Loucy (cell line): ENCODE measurements around the gene DENND5B.

Experiments used
- H2AFZ ChIP-seq: fragments of 200-600 bp; sonication (generic); 2 replicates; pipeline ENCODE4 v1.6.0; 2016; ENCODE audit warnings: antibody characterized with exemption, mild to moderate bottlenecking, low read length, moderate library complexity
- H3F3A ChIP-seq: fragments of 200-600 bp; 2 replicates; pipeline ENCODE4 v1.6.0; 2016; ENCODE audit warnings: antibody characterized with exemption, low read depth, mild to moderate bottlenecking
- H3K27me3 ChIP-seq: fragments of 200-600 bp; sonication (generic); 2 replicates; pipeline ENCODE4 v1.6.1; 2014; ENCODE audit warnings: low read length, mild to moderate bottlenecking; ENCODE audit not compliant: insufficient read depth, poor library complexity, severe bottlenecking
- H3K36me3 ChIP-seq: fragments of 200-600 bp; sonication (generic); 2 replicates; pipeline ENCODE4 v1.6.1; 2016; ENCODE audit warnings: low read length; ENCODE audit not compliant: insufficient read depth
- H3K4me1 ChIP-seq: fragments of 200-600 bp; sonication (generic); 2 replicates; pipeline ENCODE4 v1.5.1; 2014; ENCODE audit warnings: low read length, mild to moderate bottlenecking; ENCODE audit not compliant: insufficient read depth, poor library complexity, severe bottlenecking
- H3K4me2 ChIP-seq: fragments of 200-600 bp; sonication (generic); 2 replicates; pipeline ENCODE4 v1.6.0; 2014; ENCODE audit warnings: antibody characterized with exemption, low read length, low read depth, mild to moderate bottlenecking; ENCODE audit not compliant: poor library complexity, severe bottlenecking
- H3K4me3 ChIP-seq: fragments of 200-600 bp; sonication (generic); 2 replicates; pipeline ENCODE4 v1.5.1; 2014; ENCODE audit warnings: low read length, mild to moderate bottlenecking, mixed read lengths; ENCODE audit not compliant: poor library complexity, severe bottlenecking
- H3K79me2 ChIP-seq: fragments of 200-600 bp; sonication (generic); 2 replicates; pipeline ENCODE4 v1.6.1; 2014; ENCODE audit warnings: low read length; ENCODE audit not compliant: insufficient read depth
- H3K9ac ChIP-seq: fragments of 200-600 bp; sonication (generic); 2 replicates; pipeline ENCODE4 v1.6.0; 2014; ENCODE audit warnings: mild to moderate bottlenecking, low read depth, low read length, moderate library complexity; ENCODE audit not compliant: poor library complexity, severe bottlenecking
- H3K9me2 ChIP-seq: fragments of 200-600 bp; sonication (generic); replicated peaks from 2 replicates; pipeline ENCODE4 v1.6.1; 2016; ENCODE audit warnings: low read depth, low read length, mixed read lengths
- H3K9me3 ChIP-seq: fragments of 200-600 bp; sonication (generic); 2 replicates; pipeline ENCODE4 v1.6.1; 2014; ENCODE audit warnings: mild to moderate bottlenecking, antibody characterized with exemption, low read length, low read depth; ENCODE audit not compliant: insufficient read depth
- H4K20me1 ChIP-seq: fragments of 200-600 bp; sonication (generic); 2 replicates; pipeline ENCODE4 v1.6.0; 2014; ENCODE audit warnings: antibody characterized with exemption, low read length, mild to moderate bottlenecking; ENCODE audit not compliant: insufficient read depth, poor library complexity, severe bottlenecking
- EZH2phosphoT487 ChIP-seq: fragments of 200-600 bp; IDR thresholded peaks from 2 replicates; pipeline ENCODE4 v1.6.1; 2018; ENCODE audit warnings: antibody characterized with exemption, mild to moderate bottlenecking, moderate library complexity, borderline replicate concordance
- TF ChIP-seq, protein P1 (sequence below): fragments of 200-600 bp; sonication (generic); conservative IDR thresholded peaks from 2 replicates; pipeline ENCODE4 v1.5.1; 2014; ENCODE audit warnings: mild to moderate bottlenecking, antibody characterized with exemption, low read length

DENND5B gene

DNA sequence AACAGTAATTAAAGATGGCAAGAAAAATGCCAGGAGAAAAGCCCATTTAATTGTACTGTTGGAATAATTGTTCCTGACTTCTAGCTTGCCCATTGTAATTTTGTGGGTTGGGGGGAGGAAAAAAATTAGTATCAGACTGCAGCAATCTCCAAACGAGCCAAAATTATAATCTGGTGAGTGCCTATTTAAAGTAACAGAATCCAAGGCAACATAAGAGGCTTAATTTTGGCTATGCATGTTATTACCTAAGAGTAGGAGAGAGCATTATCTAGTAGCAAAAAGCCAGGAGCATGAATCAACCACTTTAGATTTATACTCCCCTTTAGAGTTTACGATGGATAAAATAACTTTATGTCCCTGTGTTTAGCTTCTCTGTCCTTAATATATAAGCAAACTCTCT, 14.6 kb upstream of the DENND5B start:
- Histone ChIP-seq H3K27me3 (no peaks in the 10 kb centered on the region), H3K79me2 (no peaks in the 10 kb centered on the region), H3K4me2 (no peak overlapping the region), H3K9ac (no peak overlapping the region), H3K4me3 (no peak overlapping the region), H3K9me3 (0 out of 2 replicates have a peak, but pooled peaks cover 2% of the 10 kb centered on the region), H3K9me2 (no peaks in the 10 kb centered on the region), H2AFZ (no peak overlapping the region), H4K20me1 (no peaks in the 10 kb centered on the region), H3K4me1 (no peaks in the 10 kb centered on the region), H3F3A (no peaks in the 10 kb centered on the region), H3K36me3 (no peaks in the 10 kb centered on the region)
- TF ChIP-seq, protein P1, sequence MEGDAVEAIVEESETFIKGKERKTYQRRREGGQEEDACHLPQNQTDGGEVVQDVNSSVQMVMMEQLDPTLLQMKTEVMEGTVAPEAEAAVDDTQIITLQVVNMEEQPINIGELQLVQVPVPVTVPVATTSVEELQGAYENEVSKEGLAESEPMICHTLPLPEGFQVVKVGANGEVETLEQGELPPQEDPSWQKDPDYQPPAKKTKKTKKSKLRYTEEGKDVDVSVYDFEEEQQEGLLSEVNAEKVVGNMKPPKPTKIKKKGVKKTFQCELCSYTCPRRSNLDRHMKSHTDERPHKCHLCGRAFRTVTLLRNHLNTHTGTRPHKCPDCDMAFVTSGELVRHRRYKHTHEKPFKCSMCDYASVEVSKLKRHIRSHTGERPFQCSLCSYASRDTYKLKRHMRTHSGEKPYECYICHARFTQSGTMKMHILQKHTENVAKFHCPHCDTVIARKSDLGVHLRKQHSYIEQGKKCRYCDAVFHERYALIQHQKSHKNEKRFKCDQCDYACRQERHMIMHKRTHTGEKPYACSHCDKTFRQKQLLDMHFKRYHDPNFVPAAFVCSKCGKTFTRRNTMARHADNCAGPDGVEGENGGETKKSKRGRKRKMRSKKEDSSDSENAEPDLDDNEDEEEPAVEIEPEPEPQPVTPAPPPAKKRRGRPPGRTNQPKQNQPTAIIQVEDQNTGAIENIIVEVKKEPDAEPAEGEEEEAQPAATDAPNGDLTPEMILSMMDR: no peak

DNA sequence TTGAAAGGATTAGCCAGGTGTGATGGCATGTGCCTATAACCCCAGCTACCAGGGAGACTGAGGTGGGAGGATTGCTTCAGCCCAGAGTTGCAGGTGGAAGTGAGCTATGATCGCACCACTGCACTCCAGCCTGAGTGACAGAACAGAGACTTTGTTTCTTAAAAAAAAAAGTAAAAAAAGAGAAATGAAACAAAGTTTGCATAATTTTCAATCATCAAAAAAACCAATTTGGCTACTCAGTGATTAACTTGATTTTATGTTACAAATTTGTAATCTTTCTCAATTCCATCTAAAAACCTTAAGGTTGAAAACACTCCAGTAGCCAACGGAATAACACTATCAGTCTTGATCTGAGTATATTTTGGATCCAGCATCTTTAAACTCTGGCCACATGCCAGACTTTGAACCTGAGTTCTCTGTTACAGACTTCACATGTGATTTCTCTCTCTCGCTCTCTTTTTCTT, 12.6 kb upstream of the DENND5B start:
- TF ChIP-seq, protein P1: no peak
- no peak for TF ChIP-seq EZH2phosphoT487
- Histone ChIP-seq H3K9me3 (no peaks in the 10 kb centered on the region), H2AFZ (no peak overlapping the region), H3K4me2 (no peak overlapping the region), H3K4me3 (no peak overlapping the region), H3F3A (no peaks in the 10 kb centered on the region), H3K27me3 (no peaks in the 10 kb centered on the region), H3K79me2 (no peaks in the 10 kb centered on the region), H3K4me1 (no peaks in the 10 kb centered on the region), H3K9me2 (no peaks in the 10 kb centered on the region), H3K36me3 (no peaks in the 10 kb centered on the region), H4K20me1 (no peaks in the 10 kb centered on the region), H3K9ac (no peak overlapping the region)

DNA sequence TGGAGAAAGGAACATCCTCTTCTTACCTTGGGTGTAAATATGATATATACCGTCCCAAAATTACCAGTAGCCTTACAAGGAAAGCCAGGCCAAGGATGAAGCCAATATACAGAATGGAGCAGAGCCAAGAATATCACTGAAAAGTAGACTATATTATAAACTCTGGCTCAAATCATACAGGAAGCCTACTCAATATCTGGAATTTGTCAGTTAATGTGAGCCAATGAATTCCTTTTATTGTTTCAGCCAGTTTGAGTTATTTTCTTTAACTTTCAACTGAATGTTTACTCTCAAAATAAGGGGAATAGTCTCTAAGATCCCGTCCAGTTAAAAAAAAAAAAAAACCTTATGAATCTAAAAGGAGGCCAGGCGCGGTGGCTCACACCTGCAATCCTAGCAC, 9.8 kb upstream of the DENND5B start:
- no peak overlapping the region for H3K4me2 ChIP-seq
- H3K4me1 ChIP-seq: no peaks in the 10 kb centered on the region
- no peak overlapping the region for H3K9ac ChIP-seq
- no peaks in the 10 kb centered on the region for H4K20me1 ChIP-seq
- no peaks in the 10 kb centered on the region for H3K36me3 ChIP-seq
- no peaks in the 10 kb centered on the region for H3K9me3 ChIP-seq
- H3K79me2 ChIP-seq: no peaks in the 10 kb centered on the region
- H3K9me2 ChIP-seq: no peaks in the 10 kb centered on the region
- TF ChIP-seq, protein P1: no peak
- no peak for TF ChIP-seq EZH2phosphoT487
- no peaks in the 10 kb centered on the region for H3K27me3 ChIP-seq
- H2AFZ ChIP-seq: no peak overlapping the region
- no peak overlapping the region for H3K4me3 ChIP-seq
- no peaks in the 10 kb centered on the region for H3F3A ChIP-seq
